ENCODE data around the gene INHBA.

Gene INHBA

DNA sequence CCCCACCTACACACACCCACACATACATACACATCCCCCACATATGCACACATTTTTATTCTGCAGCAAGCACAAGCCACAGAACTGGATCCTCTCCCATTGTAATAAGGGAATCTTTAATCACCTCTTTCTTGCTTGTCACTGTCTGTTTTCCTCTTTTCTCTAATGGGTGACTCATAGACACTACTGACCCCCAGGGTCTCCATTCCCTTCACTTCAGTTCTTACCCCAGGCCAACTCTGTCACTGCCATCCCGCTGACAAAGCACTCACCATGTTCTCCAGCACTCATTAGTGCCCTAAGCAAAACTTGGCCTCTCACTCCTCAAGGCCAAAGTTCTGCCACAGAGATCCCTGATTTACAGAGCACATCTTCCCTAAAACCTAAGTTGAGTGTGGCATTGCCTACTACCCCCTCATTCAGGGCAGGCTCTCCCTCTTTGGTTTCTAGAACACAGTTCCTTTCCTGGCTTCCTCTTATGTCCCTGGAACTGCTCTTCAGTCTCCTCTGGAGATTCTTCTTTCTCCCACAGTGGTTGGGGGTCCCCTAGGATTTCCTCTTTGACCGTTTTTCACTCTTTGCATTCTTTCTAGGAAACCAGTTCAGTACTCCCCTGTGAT lies 39.6 kb upstream of the INHBA start:
- H3K27ac ChIP-seq: no peak overlapping the region
- TF ChIP-seq, protein P1, sequence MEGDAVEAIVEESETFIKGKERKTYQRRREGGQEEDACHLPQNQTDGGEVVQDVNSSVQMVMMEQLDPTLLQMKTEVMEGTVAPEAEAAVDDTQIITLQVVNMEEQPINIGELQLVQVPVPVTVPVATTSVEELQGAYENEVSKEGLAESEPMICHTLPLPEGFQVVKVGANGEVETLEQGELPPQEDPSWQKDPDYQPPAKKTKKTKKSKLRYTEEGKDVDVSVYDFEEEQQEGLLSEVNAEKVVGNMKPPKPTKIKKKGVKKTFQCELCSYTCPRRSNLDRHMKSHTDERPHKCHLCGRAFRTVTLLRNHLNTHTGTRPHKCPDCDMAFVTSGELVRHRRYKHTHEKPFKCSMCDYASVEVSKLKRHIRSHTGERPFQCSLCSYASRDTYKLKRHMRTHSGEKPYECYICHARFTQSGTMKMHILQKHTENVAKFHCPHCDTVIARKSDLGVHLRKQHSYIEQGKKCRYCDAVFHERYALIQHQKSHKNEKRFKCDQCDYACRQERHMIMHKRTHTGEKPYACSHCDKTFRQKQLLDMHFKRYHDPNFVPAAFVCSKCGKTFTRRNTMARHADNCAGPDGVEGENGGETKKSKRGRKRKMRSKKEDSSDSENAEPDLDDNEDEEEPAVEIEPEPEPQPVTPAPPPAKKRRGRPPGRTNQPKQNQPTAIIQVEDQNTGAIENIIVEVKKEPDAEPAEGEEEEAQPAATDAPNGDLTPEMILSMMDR (conservative IDR thresholded peaks at IDR 0.05): no peak
- no peak for TF ChIP-seq ZFX (IDR thresholded peaks at IDR 0.05)

DNA sequence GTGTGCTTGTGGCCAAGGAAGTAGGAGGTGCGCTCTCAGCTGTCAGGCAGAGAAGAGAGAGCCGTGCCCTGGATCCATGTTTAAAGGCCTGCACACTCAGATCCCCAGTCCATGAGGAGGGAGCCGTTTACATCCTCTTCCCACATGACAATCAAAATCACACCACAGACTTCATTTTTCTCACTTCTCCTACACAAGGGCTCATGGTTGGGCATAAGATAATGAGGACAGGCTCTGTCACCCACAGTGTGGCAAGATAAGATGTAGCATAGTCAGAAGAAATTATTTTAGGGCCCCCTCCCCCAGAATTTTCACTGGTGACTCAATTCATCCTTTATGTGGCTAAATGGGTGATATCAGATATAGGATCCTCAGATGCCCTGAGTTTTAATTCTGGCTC lies 35.9 kb upstream of the INHBA start:
- no peak for TF ChIP-seq ZFX (IDR thresholded peaks at IDR 0.05)
- TF ChIP-seq, protein P1 (conservative IDR thresholded peaks at IDR 0.05): no peak
- no peak overlapping the region for H3K27ac ChIP-seq

DNA sequence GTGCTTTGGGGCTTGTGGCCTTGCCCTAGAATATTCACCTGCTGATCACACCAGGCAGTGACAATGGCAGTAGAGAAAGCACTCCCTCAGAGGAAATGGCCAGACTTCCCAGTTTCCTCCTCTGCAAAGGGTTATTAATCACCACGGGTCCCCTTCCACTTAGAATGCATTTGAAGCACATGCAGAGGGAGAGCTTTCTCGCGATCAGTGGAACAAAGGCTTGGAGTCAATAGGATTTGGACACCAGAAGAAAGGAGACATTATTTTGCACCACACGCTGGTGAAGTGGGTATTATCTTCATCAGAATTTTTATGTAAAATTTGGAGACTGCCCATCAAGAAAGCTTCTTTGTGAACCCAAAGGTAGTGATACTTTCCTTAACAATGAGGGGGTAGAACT lies 35.4 kb upstream of the INHBA start:
- no peak for TF ChIP-seq ZFX (IDR thresholded peaks at IDR 0.05)
- TF ChIP-seq, protein P1 (conservative IDR thresholded peaks at IDR 0.05): no peak
- no peak overlapping the region for H3K27ac ChIP-seq

DNA sequence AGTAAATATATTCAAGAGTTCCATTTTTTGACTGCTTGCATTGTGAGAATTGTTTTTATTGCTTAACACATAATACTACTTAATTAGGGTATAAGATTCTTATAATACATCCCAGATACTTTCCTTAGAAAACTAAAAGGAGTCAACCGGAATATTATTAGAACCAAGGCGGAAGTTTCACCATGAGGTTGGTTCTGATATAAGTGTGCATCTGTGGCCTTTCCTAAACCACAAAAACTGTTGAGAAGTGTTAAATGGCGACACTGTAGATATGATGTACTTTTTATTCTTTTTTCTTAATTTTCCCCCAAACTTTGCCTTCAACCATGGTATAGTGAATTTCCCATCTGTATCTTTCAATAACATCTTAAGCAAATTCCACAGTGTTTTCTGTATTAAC lies 32.3 kb upstream of the INHBA start:
- TF ChIP-seq, protein P1 (conservative IDR thresholded peaks at IDR 0.05): no peak
- TF ChIP-seq ZFX (IDR thresholded peaks at IDR 0.05): no peak
- no peak overlapping the region for H3K27ac ChIP-seq

DNA sequence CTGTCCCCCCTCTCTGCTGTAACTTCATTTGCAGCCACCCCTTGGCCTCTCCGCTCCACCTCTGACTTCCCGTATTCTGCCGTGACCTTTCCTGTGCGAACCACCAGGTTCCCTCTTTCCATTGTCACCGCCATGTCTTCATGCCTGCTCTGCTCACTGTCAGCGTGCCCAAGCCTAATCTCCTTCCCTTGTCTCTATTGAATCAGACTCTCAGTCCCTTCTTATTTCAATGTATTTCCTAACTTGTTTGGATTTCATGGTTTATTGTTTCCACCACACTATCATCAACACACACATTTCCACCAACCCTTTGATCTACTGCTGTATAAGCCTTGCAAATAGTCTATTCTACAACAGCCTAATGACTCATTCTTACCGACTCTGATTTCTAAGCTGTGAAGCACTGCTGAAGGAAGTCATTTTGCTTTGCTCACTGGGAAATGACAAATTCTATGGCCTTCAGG lies 30.0 kb upstream of the INHBA start:
- TF ChIP-seq, protein P1 (conservative IDR thresholded peaks at IDR 0.05): no peak
- TF ChIP-seq ZFX (IDR thresholded peaks at IDR 0.05): no peak
- no peak overlapping the region for H3K27ac ChIP-seq

DNA sequence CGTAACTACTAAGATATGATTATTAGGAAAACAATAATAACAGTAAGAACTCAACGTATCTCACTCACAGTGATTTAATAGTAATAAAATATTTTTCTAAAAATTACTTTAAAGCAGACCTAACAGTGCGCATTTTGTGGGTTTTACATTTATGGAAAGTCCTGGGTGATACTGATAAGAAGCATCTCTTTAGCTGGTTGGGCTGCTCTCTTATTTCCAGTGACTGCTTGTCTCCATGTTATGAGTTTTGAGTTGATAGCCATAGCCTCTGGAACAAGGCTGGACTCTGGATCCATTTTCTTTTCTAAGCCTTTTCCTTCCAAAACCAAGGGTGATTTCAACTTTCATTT lies 29.5 kb upstream of the INHBA start:
- H3K27ac ChIP-seq: no peak overlapping the region
- TF ChIP-seq ZFX (IDR thresholded peaks at IDR 0.05): no peak
- TF ChIP-seq, protein P1 (conservative IDR thresholded peaks at IDR 0.05): peak; percentile 45

DNA sequence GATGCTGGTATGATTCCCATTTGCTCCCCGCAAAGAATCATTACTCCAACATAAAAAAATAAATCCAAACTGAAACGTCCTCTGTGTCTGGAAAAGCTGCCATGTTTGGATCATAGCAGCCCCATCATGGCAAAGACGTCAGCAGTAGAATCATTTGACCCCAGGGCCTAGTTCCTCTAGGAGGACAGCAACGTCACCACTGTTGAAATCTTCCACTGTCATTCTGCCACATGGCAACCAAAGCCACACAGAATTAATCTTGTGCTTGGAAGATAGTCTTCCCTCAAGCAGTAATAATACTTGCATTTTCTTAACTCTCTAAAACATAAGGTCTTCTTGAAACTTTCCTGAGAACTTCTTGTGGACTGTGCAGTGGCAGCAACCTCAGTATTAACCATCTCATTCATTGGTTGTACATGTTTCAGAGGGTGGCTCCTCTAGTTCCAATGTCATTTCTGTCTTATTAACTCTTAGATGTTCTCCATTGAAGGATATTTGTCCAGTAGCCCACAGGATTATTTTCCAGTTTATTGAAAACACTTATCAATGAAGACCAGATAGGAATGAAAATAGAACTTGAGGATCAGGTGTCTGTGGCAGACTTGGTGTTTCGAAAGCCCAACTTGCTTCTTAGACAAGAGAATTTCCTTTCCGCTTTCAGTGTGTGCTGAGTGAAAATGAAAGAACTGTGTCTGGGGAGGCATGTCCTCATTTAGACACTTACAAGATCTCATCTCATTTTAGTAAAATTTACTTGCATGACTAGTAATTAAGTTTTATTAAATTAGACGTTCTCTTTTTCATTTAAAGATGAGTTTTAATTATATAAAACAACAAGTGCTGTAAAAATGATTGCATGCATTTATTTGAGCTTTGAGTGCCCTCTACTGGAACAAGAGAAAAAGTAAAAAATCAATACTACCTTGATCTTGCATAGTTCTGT lies 28.9 kb upstream of the INHBA start:
- no peak overlapping the region for H3K27ac ChIP-seq
- no peak for TF ChIP-seq ZFX (IDR thresholded peaks at IDR 0.05)
- TF ChIP-seq, protein P1 (conservative IDR thresholded peaks at IDR 0.05): peak; percentile 70

Data from C4-2B (cell line).